Measurements from ENCODE around the gene CLNK.

Gene CLNK

GRCh38 chr4:10701161-10701560 lies 16.6 kb upstream of the CLNK start:
- no peak for DNase-seq

- DNase-seq: no peak
Observed at GRCh38 chr4:10698172-10698571, 13.6 kb upstream of the CLNK start.

- DNase-seq: no peak
Observed at GRCh38 chr4:10697086-10697485, 12.5 kb upstream of the CLNK start.

GRCh38 chr4:10696253-10696652 lies 11.7 kb upstream of the CLNK start:
- DNase-seq: no peak

- DNase-seq: no peak
Observed at GRCh38 chr4:10694828-10695209, 10.3 kb upstream of the CLNK start.

- no peak for DNase-seq
Observed at GRCh38 chr4:10694151-10694827, 9.7 kb upstream of the CLNK start.

- DNase-seq: no peak
Observed at GRCh38 chr4:10691651-10692050, 7.1 kb upstream of the CLNK start.

- no peak for DNase-seq
Observed at GRCh38 chr4:10690185-10690907, 5.8 kb upstream of the CLNK start.

GRCh38 chr4:10688846-10689245 lies 4.3 kb upstream of the CLNK start:
- DNase-seq: no peak

GRCh38 chr4:10688022-10688421 lies 3.5 kb upstream of the CLNK start:
- DNase-seq: no peak

- DNase-seq: no peak
Observed at GRCh38 chr4:10687526-10687925, 3.0 kb upstream of the CLNK start.

GRCh38 chr4:10682397-10682796 lies 2.2 kb downstream of the CLNK start:
- no peak for DNase-seq

- DNase-seq: no peak
Observed at GRCh38 chr4:10677796-10678497, 6.6 kb downstream of the CLNK start.

- DNase-seq: no peak
Observed at GRCh38 chr4:10673817-10674369, 10.7 kb downstream of the CLNK start.

- DNase-seq: no peak
Observed at GRCh38 chr4:10672379-10672778, 12.2 kb downstream of the CLNK start.

- DNase-seq: no peak
Observed at GRCh38 chr4:10671799-10672198, 12.8 kb downstream of the CLNK start.

- DNase-seq: no peak
Observed at GRCh38 chr4:10671366-10671765, 13.2 kb downstream of the CLNK start.

- no peak for DNase-seq
Observed at GRCh38 chr4:10670321-10670720, 14.2 kb downstream of the CLNK start.

GRCh38 chr4:10667701-10668326 lies 16.8 kb downstream of the CLNK start:
- no peak for DNase-seq

- no peak for DNase-seq
Observed at GRCh38 chr4:10666616-10667015, 18.0 kb downstream of the CLNK start.

- no peak for DNase-seq
Observed at GRCh38 chr4:10664408-10664807, 20.2 kb downstream of the CLNK start.

GRCh38 chr4:10662937-10663336 lies 21.6 kb downstream of the CLNK start:
- DNase-seq: no peak

- DNase-seq: no peak
Observed at GRCh38 chr4:10661047-10661446, 23.5 kb downstream of the CLNK start.
